Activated CD4-positive, alpha-beta T cell treated with anti-CD3 and anti-CD28 coated beads, Interleukin-2, amount 50 U/mL, for 16 hours (primary cell): ENCODE results near the gene GLI2.

Experiments
- DNase-seq: peaks from one replicate; pipeline ENCODE4 v3.0.0-alpha.2; 2020

The GLI2 gene

DNA sequence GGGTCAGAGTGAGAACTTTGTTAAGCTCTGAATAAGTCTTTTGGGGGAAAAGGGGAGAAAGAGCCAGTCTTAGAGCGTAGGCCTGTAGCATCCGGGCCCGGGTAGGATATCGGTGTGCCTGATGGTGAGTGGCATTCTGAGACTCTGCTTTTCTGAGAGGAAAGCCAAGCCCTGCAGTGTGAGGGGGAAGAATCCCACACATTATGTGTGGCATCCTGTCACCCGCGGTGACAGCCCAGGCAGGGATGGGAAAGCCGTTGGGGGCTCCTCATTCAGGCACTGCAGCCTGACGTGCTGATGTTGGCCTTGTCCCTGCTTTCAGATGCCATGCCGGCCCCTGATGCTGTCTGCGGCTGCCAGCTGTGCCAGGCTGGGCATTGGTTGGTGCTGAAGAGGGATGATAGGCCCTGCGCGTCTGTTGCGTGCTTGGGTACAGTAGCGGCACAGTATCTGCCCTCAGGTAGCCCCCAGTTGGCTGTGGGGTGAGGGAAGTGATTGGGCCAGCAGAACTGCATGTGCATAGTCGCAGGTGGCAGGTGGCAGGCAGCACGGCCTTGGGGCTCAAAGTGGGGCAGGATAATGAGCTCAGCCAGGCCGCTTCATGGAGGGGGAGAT lies 37.6 kb downstream of the GLI2 start:
- no peak for DNase-seq

DNA sequence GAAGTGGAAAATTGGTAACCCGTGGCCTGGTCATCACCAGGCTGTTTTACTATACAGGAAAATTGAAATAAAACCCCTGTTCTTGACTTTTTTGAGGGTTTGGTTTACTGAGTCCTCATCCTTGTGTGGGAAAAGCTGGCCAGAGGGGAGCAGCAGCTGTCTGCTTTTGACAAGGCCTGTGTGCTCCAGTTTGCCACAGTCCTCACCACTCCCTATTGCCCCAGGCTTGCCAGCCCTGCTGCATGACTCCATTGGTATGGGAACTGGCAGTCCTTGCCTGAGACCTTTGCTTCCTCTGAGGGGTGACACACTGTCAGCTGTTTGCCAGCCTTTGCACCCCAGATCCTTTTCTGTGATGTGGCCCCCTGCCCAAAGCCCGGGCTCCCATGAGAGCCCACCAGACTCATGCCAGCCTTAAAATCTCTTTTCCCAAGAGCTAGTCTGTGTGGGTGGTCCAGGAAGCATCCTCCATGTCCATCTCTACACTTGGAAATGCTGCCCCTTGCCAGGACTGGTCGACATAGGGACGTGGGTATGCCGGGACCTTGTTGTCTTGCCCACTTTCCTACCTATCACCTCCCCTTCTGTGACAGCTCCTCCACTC lies 39.0 kb downstream of the GLI2 start:
- DNase-seq: no peak

DNA sequence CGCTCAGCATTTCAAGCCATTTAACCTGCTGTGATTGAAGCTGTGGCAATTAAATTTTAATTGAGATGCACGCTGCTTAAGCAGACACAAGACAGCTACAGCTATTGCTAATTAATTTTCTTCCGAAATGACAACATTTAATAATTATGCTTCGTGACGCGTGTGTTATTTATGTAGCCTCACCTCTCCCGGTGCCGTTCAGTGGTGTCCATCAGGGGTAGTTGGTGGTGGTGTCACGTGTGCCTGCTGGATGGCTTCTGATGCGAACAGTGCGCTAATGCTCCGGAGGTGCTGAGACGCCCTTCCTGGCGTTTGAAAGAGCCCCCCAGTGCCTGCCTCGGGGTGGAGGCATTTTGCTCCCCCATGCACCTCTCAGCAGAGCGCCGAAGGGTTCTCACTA lies 39.5 kb downstream of the GLI2 start:
- no peak for DNase-seq

DNA sequence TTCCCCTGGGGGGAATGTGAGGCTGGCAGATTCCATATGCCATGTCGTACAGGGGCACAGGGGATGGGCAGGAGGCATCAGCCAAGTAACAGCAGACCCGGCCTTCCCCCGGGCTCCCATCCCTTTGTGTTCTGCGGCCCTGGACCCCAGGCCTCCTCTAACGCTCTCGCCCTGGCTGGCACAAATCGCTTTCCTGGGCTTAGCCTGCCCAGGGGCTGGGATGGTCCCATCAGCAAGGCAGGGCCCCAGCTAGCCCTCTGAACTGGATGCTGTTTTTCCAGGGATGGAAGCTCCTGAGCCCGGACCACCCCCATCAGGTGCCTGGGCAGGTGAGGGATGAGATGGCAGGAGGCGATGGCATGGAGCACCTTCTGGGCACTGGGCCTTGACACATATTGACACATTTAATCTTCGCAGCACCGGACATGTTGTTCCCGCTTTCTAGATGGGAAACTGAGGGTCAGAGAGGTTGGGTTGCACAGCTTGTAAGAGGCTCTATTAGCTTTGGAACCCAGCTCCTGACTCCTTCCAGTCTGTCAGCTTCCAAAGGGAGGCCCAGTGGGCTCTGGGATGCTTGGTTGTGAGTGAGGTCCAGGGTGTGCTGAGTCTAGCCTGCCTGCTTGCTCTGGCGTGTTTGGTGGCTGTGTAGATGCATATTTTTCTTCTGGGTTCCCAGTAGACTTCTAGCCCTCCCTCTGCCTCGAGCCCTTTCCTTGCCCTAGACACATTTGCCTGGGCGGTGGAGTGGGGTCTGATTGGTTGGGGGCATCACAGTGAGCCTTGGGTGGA lies 40.3 kb downstream of the GLI2 start:
- no peak for DNase-seq

DNA sequence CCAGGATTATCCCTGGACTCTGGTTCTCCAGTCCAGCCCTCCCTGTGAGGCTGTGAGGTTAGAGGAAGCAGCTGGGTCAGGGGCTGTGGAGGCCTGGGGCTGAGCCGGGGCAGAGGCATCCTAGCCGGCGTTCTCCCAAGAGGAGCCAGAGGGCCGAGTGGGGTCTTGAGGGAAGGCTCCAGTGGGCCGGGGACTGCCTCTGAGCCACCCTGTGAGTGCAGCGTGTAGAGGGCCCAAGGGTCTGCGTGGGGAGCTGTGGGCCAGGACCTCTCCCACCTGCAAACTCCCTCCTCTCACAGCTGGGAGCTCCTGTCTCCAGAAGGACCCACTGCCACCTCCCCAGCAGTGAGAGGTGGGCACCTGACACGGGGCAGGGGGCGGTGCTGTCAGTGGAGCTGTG lies 41.0 kb downstream of the GLI2 start:
- DNase-seq: no peak

DNA sequence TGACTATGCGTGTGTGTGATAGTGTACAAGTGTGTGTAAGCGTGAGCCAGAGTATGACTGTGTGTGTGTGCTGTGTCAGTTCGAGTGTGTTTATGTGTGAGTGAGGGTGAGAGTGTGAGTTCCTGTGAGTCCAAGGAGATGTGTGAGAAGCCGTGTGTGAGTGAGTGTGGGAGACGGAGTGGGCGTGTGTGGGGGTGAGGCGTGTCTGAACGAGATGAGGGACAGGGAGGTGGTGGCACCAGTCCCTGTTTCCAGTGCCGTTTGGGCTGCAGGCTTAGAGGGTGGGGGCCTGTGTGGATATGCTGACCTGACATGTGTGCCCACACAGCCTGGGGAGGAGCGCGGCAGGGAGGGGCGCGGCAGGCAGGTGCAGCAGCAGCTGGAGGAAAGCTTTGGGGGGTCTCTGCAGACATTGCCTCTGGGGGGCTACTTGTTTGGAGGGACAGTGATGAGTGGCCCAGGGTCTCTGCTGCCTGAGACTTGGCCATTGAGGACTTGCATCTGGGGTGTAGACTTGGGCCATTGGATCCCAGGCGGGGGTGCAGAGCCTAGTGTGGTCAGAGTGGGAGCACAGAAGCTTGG lies 41.6 kb downstream of the GLI2 start:
- DNase-seq: no peak

DNA sequence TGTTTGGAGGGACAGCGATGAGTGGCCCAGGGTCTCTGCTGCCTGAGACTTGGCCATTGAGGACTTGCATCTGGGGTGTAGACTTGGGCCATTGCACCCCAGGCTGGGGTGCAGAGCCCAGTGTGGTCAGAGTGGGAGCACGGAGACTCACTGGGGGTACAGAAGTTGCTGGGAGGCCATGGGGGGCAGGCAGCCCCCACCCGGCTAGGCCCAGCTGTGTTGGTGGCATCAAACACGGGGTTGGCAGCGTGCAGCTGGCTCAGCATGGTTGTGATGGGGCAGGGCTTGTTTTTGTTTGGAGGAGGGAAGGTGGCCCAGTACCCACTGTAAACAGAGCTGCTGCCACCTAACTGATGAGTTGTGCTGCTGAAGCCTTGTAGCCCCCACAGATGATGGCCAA lies 42.1 kb downstream of the GLI2 start:
- DNase-seq: no peak

DNA sequence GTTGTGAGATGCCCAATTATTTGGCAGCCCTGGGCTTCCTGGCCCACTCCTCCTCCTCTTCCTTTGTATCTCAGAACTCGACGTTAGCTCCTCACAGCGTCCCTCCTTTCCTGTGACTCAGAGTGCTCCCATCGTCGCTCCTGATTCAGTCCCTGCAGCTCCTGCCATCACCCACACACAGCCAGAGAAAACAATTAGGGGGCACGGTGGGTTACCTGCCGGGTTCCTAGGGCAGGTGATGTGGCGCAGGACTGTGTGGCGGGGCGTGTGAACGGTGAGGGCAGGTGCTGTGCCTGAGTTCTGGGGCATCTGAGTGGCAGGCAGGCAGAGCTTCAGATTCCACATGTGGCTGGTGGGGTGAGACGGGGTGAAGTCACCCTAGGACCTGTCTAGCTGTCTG lies 42.6 kb downstream of the GLI2 start:
- DNase-seq: no peak

DNA sequence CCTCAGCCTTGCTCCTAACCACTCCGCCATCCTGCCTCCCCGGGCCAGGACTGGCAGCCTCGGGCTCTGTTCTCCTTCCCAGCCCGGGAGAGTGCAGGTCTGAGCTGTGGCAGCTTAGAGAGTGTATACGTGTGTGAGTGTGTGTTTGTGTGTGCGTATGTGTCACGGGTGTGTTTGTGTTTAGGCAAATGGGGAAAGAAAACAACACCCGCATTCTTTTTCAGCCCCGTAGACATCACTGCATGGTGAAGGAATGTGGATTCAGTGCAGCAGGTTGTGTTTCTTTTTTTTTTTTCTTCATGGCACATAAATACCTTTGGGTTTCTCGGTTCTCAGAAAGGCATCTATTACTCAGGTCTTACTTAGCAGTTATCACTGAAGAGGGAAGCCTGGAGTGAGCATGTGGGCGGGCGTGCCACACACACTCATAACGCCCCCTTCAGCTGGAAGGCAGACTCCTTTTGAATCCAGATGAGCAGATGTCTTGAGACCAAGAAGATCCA lies 44.2 kb downstream of the GLI2 start:
- DNase-seq: no peak

DNA sequence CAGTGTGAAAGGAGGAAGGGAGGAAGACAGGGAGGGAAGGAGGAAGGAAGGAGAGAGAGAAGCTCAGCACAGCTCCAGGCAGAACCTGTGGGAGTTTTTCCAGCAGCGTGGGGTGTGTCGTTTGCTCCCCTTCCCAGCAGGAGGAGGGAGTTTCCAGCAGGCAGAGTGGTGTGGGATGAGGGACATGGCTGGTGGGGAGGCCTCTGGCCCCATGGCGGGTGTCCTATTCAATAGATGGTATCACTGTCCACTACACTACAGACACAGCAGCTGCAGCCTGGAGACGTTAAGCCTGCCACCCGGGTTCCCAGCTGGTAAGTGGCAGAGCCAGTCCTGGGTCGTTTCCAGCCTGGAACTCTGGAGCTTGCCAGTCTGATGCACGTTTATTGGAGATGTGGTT lies 44.7 kb downstream of the GLI2 start:
- DNase-seq: no peak

DNA sequence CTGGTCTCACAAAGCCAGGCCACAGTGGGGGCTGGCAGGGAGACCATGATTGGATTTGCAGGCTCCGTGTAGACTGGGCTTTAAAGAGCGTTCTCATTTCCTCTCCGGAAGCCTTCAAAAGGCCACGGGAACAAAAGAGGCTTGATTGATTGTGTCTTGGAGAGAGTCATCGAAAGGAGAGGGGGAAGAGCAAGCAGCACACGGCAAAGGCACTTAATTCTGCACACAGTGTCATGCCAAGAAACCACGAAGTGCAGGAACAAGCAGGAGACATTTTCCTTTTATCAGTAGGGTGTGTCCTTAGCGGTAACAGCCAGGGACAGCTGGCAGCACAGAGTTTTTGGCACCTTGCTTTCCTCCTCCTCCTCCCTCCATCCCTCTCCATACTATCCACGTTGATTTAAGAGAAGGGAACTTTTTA lies 47.7 kb downstream of the GLI2 start:
- no peak for DNase-seq

DNA sequence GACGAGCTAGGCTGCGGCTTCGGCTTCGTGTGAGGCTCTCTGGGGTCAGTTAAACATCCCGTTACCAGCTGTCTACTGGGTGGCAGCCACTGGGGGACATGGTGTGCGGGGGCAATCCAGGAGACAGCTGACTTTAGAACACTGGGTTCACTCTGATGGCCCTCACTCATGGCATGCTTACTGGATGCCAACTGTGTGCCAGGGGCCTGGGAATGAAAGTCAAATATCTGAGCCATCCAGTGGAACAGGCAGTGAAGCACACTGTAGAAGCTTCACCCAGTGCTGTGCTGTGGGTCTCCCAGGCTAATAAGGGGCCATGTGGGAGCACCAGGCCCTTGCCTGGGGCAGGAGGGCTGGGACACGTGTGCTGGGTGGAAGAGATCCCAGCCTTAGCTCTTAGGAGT lies 48.3 kb downstream of the GLI2 start:
- no peak for DNase-seq
